ENCODE results near the gene TMEM238L.
A peak's percentile ranks its signal among the peaks of the same experiment; 100 is the strongest.
"Not testable (repeated sequence)": the region's sequence is repeated elsewhere in the genome, so short reads cannot be mapped to it uniquely, and the experiment has no call there.

The TMEM238L gene

GRCh38 chr17:10803830-10804475 lies at the start of gene TMEM238L:
Gene TMEM238L (minus strand): TSS chr17:10804099. CDS start chr17:10803963, 136 bp downstream.
- no peak for DNase-seq (ENCODE audit: low spot score)

- DNase-seq (ENCODE audit: low spot score): not testable (repeated sequence)
These were observed 42.7 kb upstream of the TMEM238L start for GRCh38 chr17:10846636-10847035.

GRCh38 chr17:10845388-10845751 lies 41.5 kb upstream of the TMEM238L start:
- no peak for DNase-seq (ENCODE audit: low spot score)

- peak; percentile 92 for DNase-seq (ENCODE audit: low spot score)
These were observed 40.9 kb upstream of the TMEM238L start for GRCh38 chr17:10844621-10845387.

- no peak for DNase-seq (ENCODE audit: low spot score)
These were observed 39.9 kb upstream of the TMEM238L start for GRCh38 chr17:10843811-10844210.

- DNase-seq (ENCODE audit: low spot score): no peak
These were observed 38.8 kb upstream of the TMEM238L start for GRCh38 chr17:10842658-10843057.

- no peak for DNase-seq (ENCODE audit: low spot score)
These were observed 34.8 kb upstream of the TMEM238L start for GRCh38 chr17:10838682-10839081.

- DNase-seq (ENCODE audit: low spot score): no peak
These were observed 34.0 kb upstream of the TMEM238L start, which contains the start of gene PIRT for GRCh38 chr17:10837921-10838320. Gene PIRT (minus strand): TSS chr17:10838087. CDS start chr17:10825645, 12,442 bp downstream.

GRCh38 chr17:10836966-10837590 lies 33.2 kb upstream of the TMEM238L start:
- DNase-seq (ENCODE audit: low spot score): no peak

GRCh38 chr17:10836145-10836544 lies 32.2 kb upstream of the TMEM238L start:
- DNase-seq (ENCODE audit: low spot score): no peak

- DNase-seq (ENCODE audit: low spot score): no peak
These were observed 27.8 kb upstream of the TMEM238L start for GRCh38 chr17:10831696-10832095.

GRCh38 chr17:10827898-10828552 lies 24.1 kb upstream of the TMEM238L start:
- DNase-seq (ENCODE audit: low spot score): no peak

GRCh38 chr17:10824874-10825273 lies 21.0 kb upstream of the TMEM238L start:
- DNase-seq (ENCODE audit: low spot score): no peak

GRCh38 chr17:10821770-10822169 lies 17.9 kb upstream of the TMEM238L start:
- DNase-seq (ENCODE audit: low spot score): no peak

- DNase-seq (ENCODE audit: low spot score): no peak
These were observed 17.2 kb upstream of the TMEM238L start for GRCh38 chr17:10821054-10821453.

- DNase-seq (ENCODE audit: low spot score): no peak
These were observed 11.4 kb upstream of the TMEM238L start for GRCh38 chr17:10815319-10815718.

GRCh38 chr17:10814075-10814474 lies 10.2 kb upstream of the TMEM238L start:
- DNase-seq (ENCODE audit: low spot score): no peak

GRCh38 chr17:10812674-10813073 lies 8.8 kb upstream of the TMEM238L start:
- DNase-seq (ENCODE audit: low spot score): no peak

- no peak for DNase-seq (ENCODE audit: low spot score)
These were observed 5.7 kb upstream of the TMEM238L start for GRCh38 chr17:10809605-10810004.

- DNase-seq (ENCODE audit: low spot score): no peak
These were observed 3.8 kb upstream of the TMEM238L start for GRCh38 chr17:10807704-10808128.

GRCh38 chr17:10806545-10807262 lies 2.8 kb upstream of the TMEM238L start:
- DNase-seq (ENCODE audit: low spot score): no peak

- DNase-seq (ENCODE audit: low spot score): no peak
These were observed 2.0 kb upstream of the TMEM238L start for GRCh38 chr17:10805911-10806310.
